HEK293 (cell line): Measurements from ENCODE around the gene URGCP.
A peak's percentile ranks its signal among the peaks of the same experiment; 100 is the strongest.

ENCODE experiments used
- ATF2 ChIP-seq: fragments of 450-650 bp; formaldehyde crosslinking; IDR thresholded peaks from 2 replicates; pipeline ENCODE4 v1.5.1; 2016; ENCODE audit warnings: missing biosample characterization, missing genetic modification characterization, low read depth
- EGR2 ChIP-seq: fragments of 450-650 bp; formaldehyde crosslinking; IDR thresholded peaks from 2 replicates; pipeline ENCODE4 v1.5.1; 2016; ENCODE audit warnings: low read depth, missing biosample characterization, missing genetic modification characterization
- FEZF1 ChIP-seq: fragments of 450-650 bp; formaldehyde crosslinking; IDR thresholded peaks from 2 replicates; pipeline ENCODE4 v1.5.1; 2016; ENCODE audit warnings: missing biosample characterization, missing genetic modification characterization
- GLIS2 ChIP-seq: fragments of 450-650 bp; formaldehyde crosslinking; IDR thresholded peaks from 2 replicates; pipeline ENCODE4 v1.5.1; 2016; ENCODE audit warnings: missing biosample characterization, missing genetic modification characterization
- HIC1 ChIP-seq: fragments of 450-650 bp; formaldehyde crosslinking; IDR thresholded peaks from 2 replicates; pipeline ENCODE4 v1.5.1; 2016; ENCODE audit warnings: missing biosample characterization, missing genetic modification characterization
- IKZF3 ChIP-seq: fragments of 450-650 bp; IDR thresholded peaks from 2 replicates; pipeline ENCODE4 v1.5.0; 2018; ENCODE audit warnings: missing biosample characterization, mild to moderate bottlenecking, missing genetic modification characterization, moderate library complexity
- KLF10 ChIP-seq: fragments of 450-650 bp; IDR thresholded peaks from 2 replicates; pipeline ENCODE4 v1.5.1; 2018; ENCODE audit warnings: missing biosample characterization, mild to moderate bottlenecking, missing genetic modification characterization
- PRDM4 ChIP-seq: fragments of 450-650 bp; formaldehyde crosslinking; IDR thresholded peaks from 2 replicates; pipeline ENCODE4 v1.5.1; 2017; ENCODE audit warnings: missing biosample characterization, missing genetic modification characterization
- SALL2 ChIP-seq: fragments of 450-650 bp; formaldehyde crosslinking; IDR thresholded peaks from 2 replicates; pipeline ENCODE4 v1.5.0; 2017; ENCODE audit warnings: missing biosample characterization, mild to moderate bottlenecking, missing genetic modification characterization, borderline replicate concordance
- SCRT2 ChIP-seq: fragments of 450-650 bp; formaldehyde crosslinking; IDR thresholded peaks from 2 replicates; pipeline ENCODE4 v1.5.1; 2016; ENCODE audit warnings: missing biosample characterization, missing genetic modification characterization
- TRIM28 ChIP-seq: IDR thresholded peaks from 2 replicates; pipeline ENCODE4 v1.6.1; 2011; ENCODE audit warnings: low read length, control low read depth, borderline replicate concordance
- TSHZ1 ChIP-seq: fragments of 450-650 bp; formaldehyde crosslinking; IDR thresholded peaks from 2 replicates; pipeline ENCODE4 v1.5.1; 2016; ENCODE audit warnings: missing biosample characterization, missing genetic modification characterization, borderline replicate concordance
- ZBTB1 ChIP-seq: fragments of 450-650 bp; formaldehyde crosslinking; IDR thresholded peaks from 2 replicates; pipeline ENCODE4 v1.5.1; 2016; ENCODE audit warnings: missing biosample characterization, missing genetic modification characterization
- ZFP41 ChIP-seq: fragments of 450-650 bp; formaldehyde crosslinking; IDR thresholded peaks from 2 replicates; pipeline ENCODE4 v1.5.1; 2016; ENCODE audit warnings: missing biosample characterization, missing genetic modification characterization, borderline replicate concordance
- ZNF155 ChIP-seq: fragments of 450-650 bp; formaldehyde crosslinking; IDR thresholded peaks from 2 replicates; pipeline ENCODE4 v1.5.1; 2016; ENCODE audit warnings: missing biosample characterization, missing genetic modification characterization
- ZNF157 ChIP-seq: fragments of 450-650 bp; formaldehyde crosslinking; IDR thresholded peaks from 2 replicates; pipeline ENCODE4 v1.5.1; 2016; ENCODE audit warnings: missing biosample characterization, missing genetic modification characterization
- ZNF184 ChIP-seq: fragments of 450-650 bp; IDR thresholded peaks from 2 replicates; pipeline ENCODE4 v1.5.1; 2018; ENCODE audit warnings: missing biosample characterization, mild to moderate bottlenecking, missing genetic modification characterization
- ZNF2 ChIP-seq: fragments of 450-650 bp; formaldehyde crosslinking; IDR thresholded peaks from 2 replicates; pipeline ENCODE4 v1.5.1; 2016; ENCODE audit warnings: missing biosample characterization, missing genetic modification characterization
- ZNF221 ChIP-seq: fragments of 450-650 bp; formaldehyde crosslinking; IDR thresholded peaks from 2 replicates; pipeline ENCODE4 v1.5.1; 2017; ENCODE audit warnings: missing biosample characterization, missing genetic modification characterization, borderline replicate concordance
- ZNF223 ChIP-seq: fragments of 450-650 bp; formaldehyde crosslinking; IDR thresholded peaks from 2 replicates; pipeline ENCODE4 v1.5.1; 2016; ENCODE audit warnings: missing biosample characterization, missing genetic modification characterization
- ZNF26 ChIP-seq: fragments of 450-650 bp; formaldehyde crosslinking; IDR thresholded peaks from 2 replicates; pipeline ENCODE4 v1.5.1; 2016; ENCODE audit warnings: missing biosample characterization, missing genetic modification characterization
- ZNF266 ChIP-seq: fragments of 450-650 bp; formaldehyde crosslinking; IDR thresholded peaks from 2 replicates; pipeline ENCODE4 v1.5.1; 2016; ENCODE audit warnings: missing biosample characterization, missing genetic modification characterization, low read depth
- ZNF366 ChIP-seq: fragments of 450-650 bp; formaldehyde crosslinking; conservative IDR thresholded peaks from 2 replicates; pipeline ENCODE4 v1.5.1; 2016; ENCODE audit warnings: missing biosample characterization, missing genetic modification characterization
- ZNF423 ChIP-seq: fragments of 450-650 bp; formaldehyde crosslinking; IDR thresholded peaks from 2 replicates; pipeline ENCODE4 v1.5.1; 2016; ENCODE audit warnings: missing biosample characterization, missing genetic modification characterization
- ZNF510 ChIP-seq: fragments of 450-650 bp; formaldehyde crosslinking; IDR thresholded peaks from 2 replicates; pipeline ENCODE4 v1.5.1; 2018; ENCODE audit warnings: mild to moderate bottlenecking, missing genetic modification characterization, missing biosample characterization; ENCODE audit not compliant: insufficient replicate concordance
- ZNF560 ChIP-seq: fragments of 450-650 bp; formaldehyde crosslinking; IDR thresholded peaks from 2 replicates; pipeline ENCODE4 v1.5.1; 2017; ENCODE audit warnings: missing biosample characterization, missing genetic modification characterization, borderline replicate concordance
- ZNF639 ChIP-seq: fragments of 450-650 bp; formaldehyde crosslinking; IDR thresholded peaks from 2 replicates; pipeline ENCODE4 v1.5.1; 2016; ENCODE audit warnings: missing biosample characterization, missing genetic modification characterization
- ZNF654 ChIP-seq: fragments of 450-650 bp; formaldehyde crosslinking; IDR thresholded peaks from 2 replicates; pipeline ENCODE4 v1.5.1; 2016; ENCODE audit warnings: low read depth, missing biosample characterization, missing genetic modification characterization
- ZNF785 ChIP-seq: fragments of 450-650 bp; formaldehyde crosslinking; IDR thresholded peaks from 2 replicates; pipeline ENCODE4 v1.5.1; 2016; ENCODE audit warnings: missing biosample characterization, missing genetic modification characterization

Gene URGCP

GRCh38 chr7:43926798-43927123 is 20.4 kb upstream of the URGCP start (continued):
- TF ChIP-seq IKZF3 (tag by site-specific recombination) = peak; percentile 40; the same call in 1 of the 2 replicates
- TF ChIP-seq PRDM4 (tag by site-specific recombination) = no peak
- TF ChIP-seq ZBTB1 (tag by site-specific recombination) = no peak
- TF ChIP-seq ZNF639 = 0 out of 2 replicates have a peak, but pooled peaks have one; percentile 3
- TF ChIP-seq SCRT2 (tag by site-specific recombination) = peak; percentile 94
- TF ChIP-seq ZFP41 (tag by site-specific recombination) = no peak
- no peak for TF ChIP-seq ZNF266
- no peak for TF ChIP-seq FEZF1
- no peak for TF ChIP-seq ZNF654
- no peak for TF ChIP-seq EGR2
- peak; percentile 50; the same call in 1 of the 2 replicates for TF ChIP-seq ZNF366
- TF ChIP-seq TSHZ1 (tag by site-specific recombination) = no peak
- TF ChIP-seq ATF2 (tag by site-specific recombination) = no peak
- TF ChIP-seq ZNF184 (tag by site-specific recombination) = no peak
- no peak for TF ChIP-seq ZNF155 (tag by site-specific recombination)
- peak; percentile 21; the same call in 1 of the 2 replicates for TF ChIP-seq GLIS2
- no peak for TF ChIP-seq ZNF560 (tag by site-specific recombination)
- no peak; the same call in 1 of the 2 replicates for TF ChIP-seq ZNF2 (tag by site-specific recombination)
- TF ChIP-seq KLF10 (tag by site-specific recombination) = no peak
- TF ChIP-seq ZNF423 (tag by site-specific recombination) = peak; percentile 3; the same call in 1 of the 2 replicates
- no peak for TF ChIP-seq ZNF510 (tag by site-specific recombination)
- TF ChIP-seq ZNF157 = no peak
- no peak for TF ChIP-seq TRIM28
- TF ChIP-seq ZNF221 (tag by site-specific recombination) = no peak
- peak; percentile 70 for TF ChIP-seq HIC1
- no peak for TF ChIP-seq SALL2
- no peak for TF ChIP-seq ZNF785 (tag by site-specific recombination)
- no peak for TF ChIP-seq ZNF223 (tag by site-specific recombination)
- TF ChIP-seq ZNF26 (tag by site-specific recombination) = no peak
